Hematopoietic multipotent progenitor cell treated with erythropoietin and hydrocortisone succinate and interleukin-3 and kit ligand, for 17 days (in vitro differentiated cells): ENCODE measurements around the gene LDLRAD4.

Source experiments
- DNase-seq: peaks from one replicate; pipeline ENCODE4 v3.0.0-alpha.2; 2015; ENCODE audit warnings: low spot score

The LDLRAD4 gene

GRCh38 chr18:13536578-13536977 lies 318.0 kb downstream of the LDLRAD4 start:
- DNase-seq = no peak

- no peak for DNase-seq
Observed at GRCh38 chr18:13537022-13537780, 318.6 kb downstream of the LDLRAD4 start.

DNA sequence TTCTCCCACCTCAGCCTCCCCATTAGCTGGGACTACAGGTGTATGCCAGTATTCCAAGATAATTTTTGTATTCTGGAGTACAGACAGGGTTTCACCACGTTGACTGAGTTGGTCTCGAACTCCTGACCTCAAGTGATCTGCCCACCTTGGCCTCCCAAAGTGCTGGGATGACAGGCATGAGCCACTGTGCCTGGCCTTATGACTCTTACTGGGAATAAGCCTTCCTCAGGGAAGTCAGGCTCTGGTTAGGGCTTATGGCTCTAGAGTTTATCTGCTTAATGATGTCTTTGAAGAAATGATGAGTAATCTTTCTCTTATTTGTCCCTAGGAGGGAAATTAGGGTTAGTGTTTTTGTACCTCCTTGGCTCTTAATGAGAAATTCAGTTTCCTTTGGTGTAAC lies 320.1 kb downstream of the LDLRAD4 start:
- DNase-seq = no peak

DNA sequence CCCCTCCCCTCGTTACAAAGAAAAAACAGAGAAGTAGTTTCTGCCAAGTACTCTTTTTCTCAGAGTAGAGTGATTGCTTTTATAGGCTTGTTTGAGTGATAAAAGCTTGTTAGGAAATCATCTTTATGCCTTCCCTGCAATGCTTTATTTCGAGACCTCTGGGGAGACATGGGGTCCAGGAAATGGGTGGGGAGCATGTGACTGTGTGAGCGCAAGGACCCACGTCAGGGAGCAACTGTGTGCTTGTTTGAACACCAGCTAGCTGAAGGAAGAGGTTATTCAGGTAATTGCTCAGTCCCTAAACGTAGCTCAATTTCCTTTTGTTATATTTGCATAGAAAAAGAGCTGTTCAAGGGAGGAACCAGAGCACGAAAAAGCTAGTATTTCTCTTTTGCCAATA lies 320.5 kb downstream of the LDLRAD4 start:
- no peak for DNase-seq

DNA sequence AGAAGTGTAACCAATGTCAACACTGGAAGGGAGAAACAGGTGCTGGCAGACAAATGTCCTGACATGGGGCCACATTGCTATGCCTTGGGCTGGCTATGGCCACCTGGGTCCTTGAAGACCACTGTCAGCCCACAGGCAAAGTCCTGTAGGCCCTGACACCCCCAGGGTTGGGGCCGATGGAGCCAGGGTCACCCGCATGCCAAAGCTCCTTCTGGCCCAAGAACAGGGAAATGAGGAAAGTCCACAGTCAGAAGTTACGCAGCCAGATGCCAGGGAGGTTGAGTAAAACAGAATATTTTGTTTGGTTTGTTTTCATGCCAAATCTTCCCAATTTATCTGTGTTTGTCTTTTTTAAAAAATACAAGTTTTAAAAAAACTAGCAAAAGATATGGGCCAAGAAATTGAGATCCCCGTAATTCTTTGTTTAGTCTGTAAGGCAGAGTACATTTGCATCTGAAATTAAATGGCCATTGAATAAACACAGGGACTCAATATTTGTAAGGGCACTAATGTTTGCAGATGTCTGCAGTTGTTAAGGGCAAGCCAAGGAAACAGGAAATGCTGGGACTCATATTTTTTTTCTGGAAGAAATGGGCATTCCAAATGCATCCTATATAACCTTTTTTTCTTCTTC lies 321.4 kb downstream of the LDLRAD4 start:
- DNase-seq = no peak

GRCh38 chr18:13540477-13541182 lies 322.1 kb downstream of the LDLRAD4 start:
- no peak for DNase-seq

GRCh38 chr18:13541621-13542519 lies 323.3 kb downstream of the LDLRAD4 start:
- no peak for DNase-seq

DNA sequence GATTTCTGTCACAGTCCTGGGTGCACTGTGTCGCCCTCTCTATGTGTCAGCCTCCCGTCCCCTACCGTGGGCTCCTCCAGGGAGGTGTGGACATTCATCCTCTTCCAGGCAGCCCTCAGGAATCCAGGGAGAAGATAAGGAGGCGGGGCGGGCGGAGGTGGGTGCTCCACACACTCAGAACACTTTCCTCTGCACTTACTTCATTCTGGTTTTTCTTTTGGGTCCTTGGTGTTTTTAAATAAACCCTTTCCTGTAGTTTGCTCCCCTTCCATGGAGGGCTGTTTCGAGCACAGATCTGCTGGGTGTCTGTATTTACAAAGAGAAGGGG lies 323.9 kb downstream of the LDLRAD4 start:
- no peak for DNase-seq

DNA sequence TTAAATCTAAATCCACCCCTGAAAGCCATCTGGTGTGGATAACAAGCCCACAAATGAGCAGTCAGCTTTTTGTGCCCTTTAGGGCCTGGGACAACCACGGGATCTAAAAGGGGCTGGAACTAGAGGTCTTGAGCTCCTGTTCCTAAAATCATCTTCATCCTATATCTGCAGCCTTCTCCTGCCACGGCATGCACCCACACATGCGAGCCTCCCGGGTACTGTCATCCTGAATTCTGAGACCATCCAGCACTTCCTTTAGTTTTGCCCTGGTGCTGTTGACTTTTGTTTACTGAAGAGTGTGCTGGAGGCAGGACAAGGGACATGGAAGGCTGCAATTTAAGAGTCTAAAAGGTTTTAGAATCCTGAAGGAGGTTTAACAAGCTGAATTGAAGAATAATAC lies 324.6 kb downstream of the LDLRAD4 start:
- DNase-seq = no peak

DNA sequence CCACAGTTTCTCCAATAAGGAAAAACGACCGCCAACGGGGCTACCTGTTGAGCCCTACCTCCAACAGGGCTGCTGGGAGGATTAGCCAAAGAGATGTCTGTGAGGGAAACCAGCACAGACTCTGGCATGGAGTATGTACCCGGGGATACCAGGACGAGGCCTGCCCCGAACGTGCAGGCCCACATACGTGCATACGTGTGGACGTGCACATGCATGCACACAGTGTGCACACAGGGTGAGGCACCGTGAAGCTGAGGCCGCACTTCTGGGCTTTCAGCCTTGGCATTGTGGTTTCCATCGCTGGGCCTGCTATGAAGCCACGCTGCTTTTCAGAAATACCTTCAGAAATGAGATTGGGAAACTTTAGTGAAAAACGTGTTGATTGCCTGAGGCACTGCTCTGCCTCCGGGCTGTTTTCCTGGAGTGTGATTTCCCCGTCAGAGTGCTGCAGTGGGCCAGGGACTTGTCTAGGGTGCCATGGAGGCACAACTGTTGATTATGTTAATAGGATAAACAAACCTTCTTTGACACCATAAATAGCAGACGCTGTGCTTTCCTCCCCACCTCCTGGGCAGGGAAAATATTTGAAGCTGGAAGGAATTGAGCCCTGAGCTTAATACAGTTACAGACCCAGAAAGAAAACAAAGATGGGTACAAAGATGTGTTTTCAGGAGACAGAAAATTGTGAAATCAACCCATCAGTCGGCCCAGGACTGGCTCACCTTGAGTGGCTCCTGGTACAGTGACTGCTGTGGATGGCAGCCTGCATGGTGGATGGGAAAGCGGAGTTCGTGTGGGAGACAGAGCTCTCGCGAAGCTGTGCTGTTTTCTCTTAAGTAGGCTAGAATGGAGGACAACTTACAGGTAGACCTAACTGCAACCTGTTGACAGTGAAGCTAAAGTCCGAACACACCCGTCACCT lies 325.5 kb downstream of the LDLRAD4 start:
- no peak for DNase-seq

GRCh38 chr18:13544953-13545352 lies 326.4 kb downstream of the LDLRAD4 start:
- no peak for DNase-seq

GRCh38 chr18:13545514-13545913 lies 327.0 kb downstream of the LDLRAD4 start:
- no peak for DNase-seq

DNA sequence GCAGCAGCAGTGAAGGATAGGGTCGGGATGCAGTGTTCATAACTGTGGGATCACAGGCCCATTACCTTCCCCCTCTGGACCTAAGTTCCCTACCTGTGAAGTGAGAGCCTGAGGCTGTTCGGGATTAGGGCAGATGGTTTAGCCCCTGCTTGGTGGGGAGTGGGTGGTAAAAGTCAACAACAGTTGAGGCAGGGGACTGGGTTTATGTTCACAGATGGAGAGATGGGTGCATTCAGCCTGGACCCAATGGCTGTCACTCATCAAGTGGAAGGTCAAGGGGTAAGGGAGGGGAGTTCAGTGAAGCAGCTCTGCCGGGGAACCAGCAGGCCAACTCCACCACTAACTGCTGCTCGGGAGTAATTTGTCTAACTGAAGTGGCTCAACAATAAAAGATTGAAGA lies 327.4 kb downstream of the LDLRAD4 start:
- no peak for DNase-seq

DNA sequence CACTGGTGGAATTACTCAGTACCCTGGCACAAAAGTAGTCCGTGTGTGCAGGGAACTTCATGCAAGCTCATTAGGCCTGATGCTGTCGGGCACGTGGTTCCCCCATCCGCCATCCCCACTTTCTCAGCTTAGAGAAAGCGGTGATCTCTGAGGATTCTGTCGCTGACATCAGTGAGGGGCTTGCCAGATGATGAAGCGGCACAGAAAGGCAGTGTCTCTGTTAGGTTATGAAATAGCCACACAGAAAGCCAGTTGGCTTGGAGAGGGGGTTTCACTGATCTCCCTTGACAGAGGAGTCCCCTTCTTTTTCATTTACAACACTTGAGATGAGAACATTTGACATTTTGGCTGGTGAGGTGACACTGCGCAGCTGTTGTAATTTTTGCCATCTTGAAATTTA lies 328.1 kb downstream of the LDLRAD4 start:
- no peak for DNase-seq

DNA sequence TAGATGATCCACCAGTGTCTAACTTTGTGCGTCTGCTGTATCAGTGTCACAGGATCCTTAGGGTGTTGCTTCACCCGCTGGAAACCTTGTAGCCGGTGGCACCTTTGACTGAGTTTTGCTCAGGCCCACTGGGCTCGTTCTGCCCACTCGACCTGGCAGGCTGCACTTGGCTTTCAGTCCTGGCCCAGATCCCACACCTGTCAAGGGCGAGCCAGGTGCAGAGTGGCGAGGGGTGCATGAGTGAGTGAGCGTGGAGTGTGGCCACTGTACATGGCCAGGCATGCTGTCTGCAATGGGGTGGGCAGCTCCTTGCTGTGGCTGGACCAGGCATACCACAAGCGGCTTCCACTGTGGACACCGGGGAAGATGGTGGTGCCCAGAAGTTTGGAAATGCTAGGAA lies 328.8 kb downstream of the LDLRAD4 start:
- no peak for DNase-seq

DNA sequence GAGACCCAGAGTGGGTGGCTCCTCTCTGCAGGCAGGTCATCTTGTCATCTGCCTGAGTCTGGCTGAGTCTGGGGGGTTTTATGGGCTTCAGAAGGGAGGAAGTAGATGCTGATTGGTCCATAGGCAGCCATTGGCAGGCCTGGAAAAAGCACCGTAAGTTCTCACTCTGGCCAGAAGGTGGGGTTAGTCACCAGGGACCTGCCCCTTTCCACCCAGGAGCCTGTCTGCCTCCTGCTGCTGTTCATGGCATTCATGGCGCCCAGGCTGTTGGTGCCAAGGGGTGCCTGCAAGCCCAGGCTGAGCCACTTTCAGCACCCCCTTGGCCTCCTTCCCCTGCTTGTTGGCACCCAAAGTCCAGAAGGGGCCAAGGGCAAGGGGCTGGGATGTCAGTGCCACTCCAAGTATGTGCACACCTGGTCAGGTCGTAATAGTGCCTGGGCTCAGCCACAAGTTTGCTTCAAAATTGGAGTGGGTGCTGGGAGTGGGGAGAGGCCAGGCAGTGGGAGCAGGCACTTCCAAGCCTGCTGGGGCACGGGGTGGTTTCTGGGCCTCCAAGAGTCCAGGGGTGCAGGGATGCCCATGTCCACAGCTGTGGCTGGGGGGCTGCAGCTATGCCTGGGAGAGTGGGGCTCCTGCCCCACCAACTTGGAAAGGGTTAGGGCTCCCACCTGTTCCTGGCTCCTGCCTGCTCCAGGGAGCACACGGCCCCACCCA lies 329.7 kb downstream of the LDLRAD4 start:
- DNase-seq = no peak

GRCh38 chr18:13548966-13549879 lies 330.7 kb downstream of the LDLRAD4 start:
- DNase-seq = no peak

- DNase-seq = no peak
Observed at GRCh38 chr18:13549880-13550232, 331.3 kb downstream of the LDLRAD4 start.
